CD4-positive, CD25-positive, alpha-beta regulatory T cell (primary cell): ENCODE measurements around the gene NAPB. TPM values are rescaled to one million over a fixed set of nuclear protein-coding genes. Genes with fewer than 3 reads are reported as not detected.

Experiments used
- ATAC-seq, 2 donors: fragments of 150-1000 bp; cut with Tn5 transposase; one replicate each; pipeline ENCODE4 v1.10.0; 2021; ENCODE audit warnings: low read depth in 2 of 2, moderate number of reproducible peaks in 2 of 2, moderate library complexity in 1 of 2
- DNase-seq, 3 donors: peaks; one replicate each; pipeline versions ENCODE4 v3.0.0 to v3.0.0-alpha.2; 2012 to 2022; ENCODE audit warnings: mixed read lengths in 1 of 3
- H3K27ac ChIP-seq: one replicate; pipeline ENCODE4 v1.7.0; 2013; ENCODE audit warnings: mild to moderate bottlenecking, low read length; ENCODE audit not compliant: insufficient read depth, poor library complexity, severe bottlenecking
- H3K27me3 ChIP-seq: one replicate; pipeline ENCODE4 v1.7.0; 2013; ENCODE audit warnings: low read length; ENCODE audit not compliant: control insufficient read depth, insufficient read depth
- H3K36me3 ChIP-seq: one replicate; pipeline ENCODE4 v1.7.0; 2013; ENCODE audit warnings: mild to moderate bottlenecking, low read length, moderate library complexity; ENCODE audit not compliant: control insufficient read depth, insufficient read depth
- H3K4me1 ChIP-seq: 2 replicates; pipeline ENCODE4 v1.7.0; 2013; ENCODE audit warnings: mild to moderate bottlenecking, low read length; ENCODE audit not compliant: insufficient read depth, control insufficient read depth, poor library complexity, severe bottlenecking
- H3K4me3 ChIP-seq: one replicate; pipeline ENCODE4 v1.7.0; 2013; ENCODE audit warnings: low read depth, mild to moderate bottlenecking, low read length, moderate library complexity
- H3K9me3 ChIP-seq, 2 experiments: 1 replicate in 1 of 2; 2 replicates in 1 of 2; pipeline ENCODE4 v1.7.0; 2013; ENCODE audit warnings: low read length in 2 of 2, mild to moderate bottlenecking in 1 of 2, moderate library complexity in 1 of 2; ENCODE audit not compliant: control insufficient read depth in 2 of 2
- H3K27ac Mint-ChIP-seq, 3 donors: one replicate each; pipeline ENCODE4 v1.8.0; 2020 to 2022; ENCODE audit warnings: mild to moderate bottlenecking in 3 of 3, mixed read lengths in 3 of 3, moderate library complexity in 2 of 3
- H3K27me3 Mint-ChIP-seq: one replicate; pipeline ENCODE4 v1.8.0; 2022; ENCODE audit warnings: mild to moderate bottlenecking, mixed read lengths
- H3K36me3 Mint-ChIP-seq: one replicate; pipeline ENCODE4 v1.8.0; 2020; ENCODE audit warnings: mixed read lengths
- H3K4me1 Mint-ChIP-seq, 4 donors: one replicate each; pipeline ENCODE4 v1.8.0; 2020 to 2022; ENCODE audit warnings: mixed read lengths in 4 of 4, mild to moderate bottlenecking in 1 of 4
- H3K4me3 Mint-ChIP-seq, 4 donors: one replicate each; pipeline ENCODE4 v1.8.0; 2020 to 2022; ENCODE audit warnings: mild to moderate bottlenecking in 4 of 4, mixed read lengths in 4 of 4, moderate library complexity in 3 of 4
- H3K9me3 Mint-ChIP-seq, 7 donors: one replicate each; pipeline ENCODE4 v1.8.0; 2020 to 2022; ENCODE audit warnings: mixed read lengths in 7 of 7, mild to moderate bottlenecking in 3 of 7, moderate library complexity in 2 of 7
- polyA plus RNA-seq, 4 donors: library from polyadenylated mRNA; unstranded; fragments of 300-500 nt; fragmentation: Illumina TruSeq; gene quantifications; one replicate each; pipeline ENCODE4 v1.2.3, GENCODE V29; 2021
- total RNA-seq: library from RNA; stranded (reverse); gene quantifications from one replicate; pipeline ENCODE4 v1.2.3, GENCODE V29; 2022

Gene NAPB
- total and polyA plus RNA-seq, 5 donors from 2014 or later: 3.6 to 10.6 (median 4.5) TPM

- no peaks in the 10 kb centered on the region for H3K9me3 ChIP-seq
- peaks cover 18 to 25% (median 21%) of the 10 kb centered on the region in 4 donors for H3K4me1 Mint-ChIP-seq
- H3K4me3 ChIP-seq: no peak overlapping the region
- H3K27ac ChIP-seq: no peak overlapping the region
- no peaks in the 10 kb centered on the region for H3K9me3 Mint-ChIP-seq
- H3K27ac Mint-ChIP-seq: no peak overlapping the region
- H3K36me3 ChIP-seq: peaks cover 63% of the 10 kb centered on the region
- H3K27me3 ChIP-seq: no peaks in the 10 kb centered on the region
- peaks cover 21% of the 10 kb centered on the region for H3K4me1 ChIP-seq
- H3K27me3 Mint-ChIP-seq: no peaks in the 10 kb centered on the region
- DNase-seq: no peak
- H3K36me3 Mint-ChIP-seq: peaks cover 32% of the 10 kb centered on the region
- ATAC-seq: no peak
- no peak overlapping the region for H3K4me3 Mint-ChIP-seq
These were observed 51.0 kb downstream of the NAPB start for GRCh38 chr20:23370274-23370673.

- Histone ChIP-seq H3K27me3 (no peaks in the 10 kb centered on the region), H3K9me3 (no peaks in the 10 kb centered on the region), H3K36me3 (peaks cover 54% of the 10 kb centered on the region), H3K4me3 (no peak overlapping the region), H3K4me1 (peaks cover 21% of the 10 kb centered on the region), H3K27ac (no peak overlapping the region)
- Mint-ChIP-seq H3K36me3 (peaks cover 40% of the 10 kb centered on the region), H3K4me1 (peaks cover 27 to 35% (median 31%) of the 10 kb centered on the region in 4 donors), H3K9me3 (no peaks in the 10 kb centered on the region), H3K27ac (no peak overlapping the region), H3K4me3 (no peak overlapping the region), H3K27me3 (no peaks in the 10 kb centered on the region)
- DNase-seq (no peak), ATAC-seq (no peak)
These were observed 52.0 kb downstream of the NAPB start for GRCh38 chr20:23369072-23369823.

- no peak for DNase-seq
- Histone ChIP-seq H3K4me3 (no peak overlapping the region), H3K4me1 (peaks cover 21% of the 10 kb centered on the region), H3K27me3 (no peaks in the 10 kb centered on the region), H3K9me3 (no peaks in the 10 kb centered on the region), H3K36me3 (peaks cover 47% of the 10 kb centered on the region), H3K27ac (no peak overlapping the region)
- peaks cover 34% of the 10 kb centered on the region for H3K36me3 Mint-ChIP-seq
- H3K9me3 Mint-ChIP-seq: no peaks in the 10 kb centered on the region
- no peaks in the 10 kb centered on the region for H3K27me3 Mint-ChIP-seq
- H3K27ac Mint-ChIP-seq: peak overlapping the region in 1 of 3 donors; percentile 58
- no peak for ATAC-seq
- peaks cover 31 to 42% (median 34%) of the 10 kb centered on the region in 4 donors for H3K4me1 Mint-ChIP-seq
- H3K4me3 Mint-ChIP-seq: no peak overlapping the region
These were observed 52.8 kb downstream of the NAPB start for GRCh38 chr20:23368316-23369071.

- Mint-ChIP-seq H3K4me1 (peaks cover 34 to 50% (median 41%) of the 10 kb centered on the region in 4 donors), H3K36me3 (peaks cover 36% of the 10 kb centered on the region), H3K27ac (peak overlapping the region in 1 of 3 donors; percentile 58), H3K4me3 (peak overlapping the region in 1 of 4 donors; percentile 24), H3K9me3 (no peaks in the 10 kb centered on the region), H3K27me3 (peaks cover 2% of the 10 kb centered on the region)
- Histone ChIP-seq H3K9me3 (no peaks in the 10 kb centered on the region), H3K27ac (no peak overlapping the region), H3K36me3 (peaks cover 42% of the 10 kb centered on the region), H3K4me3 (no peak overlapping the region), H3K27me3 (no peaks in the 10 kb centered on the region), H3K4me1 (peaks cover 28% of the 10 kb centered on the region)
- no peak for ATAC-seq
- DNase-seq: no peak
These were observed 53.5 kb downstream of the NAPB start for GRCh38 chr20:23367770-23368169.

- peak overlapping the region; percentile 42 for H3K4me3 ChIP-seq
- H3K36me3 ChIP-seq: peaks cover 29% of the 10 kb centered on the region
- no peaks in the 10 kb centered on the region for H3K9me3 ChIP-seq
- H3K27ac Mint-ChIP-seq: peak overlapping the region in 2 of 3 donors; percentile 32 to 81
- peaks cover 36% of the 10 kb centered on the region for H3K36me3 Mint-ChIP-seq
- H3K27ac ChIP-seq: peak overlapping the region; percentile 58
- peaks cover 7% of the 10 kb centered on the region for H3K27me3 Mint-ChIP-seq
- peak overlapping the region in 3 of 4 donors; percentile 60 to 88 (median 79) for H3K4me3 Mint-ChIP-seq
- H3K9me3 Mint-ChIP-seq: no peaks in the 10 kb centered on the region
- ATAC-seq (no peak), DNase-seq (peak in 2 of 3 donors; percentile 12 to 47)
- peaks cover 34 to 53% (median 43%) of the 10 kb centered on the region in 4 donors for H3K4me1 Mint-ChIP-seq
- H3K27me3 ChIP-seq: no peaks in the 10 kb centered on the region
- peaks cover 34% of the 10 kb centered on the region for H3K4me1 ChIP-seq
These were observed 54.9 kb downstream of the NAPB start for GRCh38 chr20:23366384-23366783.

GRCh38 chr20:23365390-23366165 is 55.7 kb downstream of the NAPB start:
- DNase-seq (no peak), ATAC-seq (no peak)
- Mint-ChIP-seq H3K27me3 (peaks cover 7% of the 10 kb centered on the region), H3K27ac (peak overlapping the region in 2 of 3 donors; percentile 32 to 81), H3K4me1 (peaks cover 34 to 58% (median 49%) of the 10 kb centered on the region in 4 donors), H3K4me3 (peak overlapping the region in 3 of 4 donors; percentile 60 to 98 (median 88)), H3K9me3 (no peaks in the 10 kb centered on the region), H3K36me3 (peaks cover 33% of the 10 kb centered on the region)
- Histone ChIP-seq H3K4me1 (peaks cover 41% of the 10 kb centered on the region), H3K27me3 (no peaks in the 10 kb centered on the region), H3K27ac (peak overlapping the region; percentile 58), H3K4me3 (peak overlapping the region; percentile 49), H3K9me3 (no peaks in the 10 kb centered on the region), H3K36me3 (peaks cover 21% of the 10 kb centered on the region)

GRCh38 chr20:23363257-23363649 is 58.0 kb downstream of the NAPB start:
- H3K4me1 ChIP-seq: peaks cover 47% of the 10 kb centered on the region
- peak overlapping the region; percentile 59 for H3K4me3 ChIP-seq
- no peak for ATAC-seq
- no peaks in the 10 kb centered on the region for H3K27me3 ChIP-seq
- peaks cover 40 to 67% (median 53%) of the 10 kb centered on the region in 4 donors for H3K4me1 Mint-ChIP-seq
- H3K9me3 Mint-ChIP-seq: no peaks in the 10 kb centered on the region
- no peaks in the 10 kb centered on the region for H3K36me3 ChIP-seq
- peak overlapping the region; percentile 94 to 98 (median 96) for H3K4me3 Mint-ChIP-seq
- peaks cover 18% of the 10 kb centered on the region for H3K36me3 Mint-ChIP-seq
- H3K27me3 Mint-ChIP-seq: peaks cover 7% of the 10 kb centered on the region
- no peaks in the 10 kb centered on the region for H3K9me3 ChIP-seq
- no peak for DNase-seq
- peak overlapping the region in 2 of 3 donors; percentile 95 to 96 for H3K27ac Mint-ChIP-seq
- no peak overlapping the region for H3K27ac ChIP-seq
